Body of pancreas (tissue), 4 donors: ENCODE results near the gene SYNE1. TPM values are rescaled to one million over a fixed set of nuclear protein-coding genes. Genes with fewer than 3 reads are reported as not detected.
A peak's percentile ranks its signal among the peaks of the same experiment; 100 is the strongest.

Experiments used
- ATAC-seq: fragments of 150-250 bp; one replicate; pipeline ENCODE4 v1.9.1; 2016
- DNase-seq, 4 donors: peaks; one replicate each; pipeline ENCODE4 v3.0.0-alpha.2; 2019
- H3K27ac ChIP-seq, 4 donors: fragments of 200-600 bp; sonication (generic); 1 replicate in 3 of 4; 2 replicates in 1 of 4; pipeline versions ENCODE4 v1.5.1 to v1.6.1; 2016 to 2019; ENCODE audit warnings: mild to moderate bottlenecking in 1 of 4, mixed read lengths in 1 of 4, moderate library complexity in 1 of 4
- H3K27me3 ChIP-seq, 2 donors: fragments of 200-600 bp; sonication (generic); one replicate each; pipeline ENCODE4 v1.6.0; 2016; ENCODE audit warnings: mild to moderate bottlenecking in 1 of 2
- H3K36me3 ChIP-seq, 2 donors: fragments of 200-600 bp; sonication (generic); replicated peaks in 1 of 2; 2 replicates each; pipeline ENCODE4 v1.5.1; 2016; ENCODE audit warnings: low read depth in 2 of 2; ENCODE audit not compliant: insufficient read depth in 1 of 2
- H3K4me1 ChIP-seq: fragments of 200-600 bp; sonication (generic); one replicate; pipeline ENCODE4 v1.6.0; 2016
- H3K4me3 ChIP-seq, 2 donors: fragments of 200-600 bp; sonication (generic); 1 replicate in 1 of 2; 2 replicates in 1 of 2; pipeline ENCODE4 v1.5.1; 2016 to 2019
- H3K9me3 ChIP-seq, 3 donors: fragments of 200-600 bp; sonication (generic); 1 replicate in 2 of 3; 2 replicates in 1 of 3; pipeline ENCODE4 v1.5.1; 2016
- CTCF ChIP-seq, 7 experiments: fragments of 450-650 bp in 4 of 7; fragments of 200-600 bp in 3 of 7; sonication (generic) in 3 of 7; IDR thresholded peaks; one replicate each; pipeline ENCODE4 v1.5.1; 2016 to 2019; ENCODE audit warnings: antibody characterized with exemption in 7 of 7
- POLR2A ChIP-seq, 3 donors: fragments of 450-650 bp; IDR thresholded peaks; one replicate each; pipeline ENCODE4 v1.6.1; 2016; ENCODE audit warnings: antibody characterized with exemption in 3 of 3, mild to moderate bottlenecking in 2 of 3
- WGBS, 2 donors: methylation state at CpG; one replicate each; pipeline ENCODE4 v1.1.5; 2017; 5-methylcytosine and 5-hydroxymethylcytosine counted together
- intact Hi-C: fragments of 100-400 bp; cut with DNase I; formaldehyde crosslinking; loops from one replicate; pipeline ENCODE4 v1.15.1; 2023
- total RNA-seq, 2 donors: library from RNA; depleted of rRNA; stranded (reverse); fragments of >200 nt; gene quantifications; one replicate each; pipeline ENCODE4 v1.1.0, GENCODE V29; 2016

Gene SYNE1
- total RNA-seq, 2 donors from 2014 or later, result 109 to 123 TPM

GRCh38 chr6:152119831-152120230, 517.3 kb downstream of the SYNE1 start:
- peaks cover 0 to 6% of the 10 kb centered on the region in 2 donors for H3K36me3 ChIP-seq
- no peak for ATAC-seq
- no peak overlapping the region for H3K4me3 ChIP-seq
- peaks cover 10% of the 10 kb centered on the region for H3K4me1 ChIP-seq
- H3K27ac ChIP-seq, result no peak overlapping the region
- no peak for DNase-seq
- TF ChIP-seq CTCF (IDR thresholded peaks at IDR 0.05) (no peak), POLR2A (IDR thresholded peaks at IDR 0.05) (no peak)
- WGBS, 2 donors, result 78 to 85% methylated on average over 7 of the region's 7 CpGs
- intact Hi-C loops, result no loop called here
- no peaks in the 10 kb centered on the region for H3K27me3 ChIP-seq
- no peaks in the 10 kb centered on the region for H3K9me3 ChIP-seq

GRCh38 chr6:152118678-152119077, 518.5 kb downstream of the SYNE1 start:
- TF ChIP-seq CTCF (IDR thresholded peaks at IDR 0.05) (no peak), POLR2A (IDR thresholded peaks at IDR 0.05) (no peak)
- ATAC-seq, result no peak
- 94 to 95% methylated on average over 5 of the region's 5 CpGs for WGBS, 2 donors

DNA sequence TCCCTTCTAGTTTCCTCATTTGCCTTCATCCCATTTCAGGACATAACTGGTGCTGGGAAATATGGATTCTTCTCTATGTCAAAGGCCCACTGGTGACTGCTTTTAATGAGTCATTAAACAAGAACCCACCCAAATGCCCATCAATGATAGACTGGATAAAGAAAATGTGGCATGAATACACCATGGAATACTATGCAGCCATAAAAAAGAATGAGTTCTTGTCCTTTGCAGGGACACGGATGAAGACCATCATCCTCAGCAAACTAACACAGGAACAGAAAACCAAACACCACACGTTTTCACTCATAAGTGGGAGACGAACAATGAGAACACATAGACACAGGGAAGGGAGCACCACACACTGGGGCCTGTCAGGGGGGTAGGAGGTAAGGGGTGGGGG, 518.9 kb downstream of the SYNE1 start:
- H3K27me3 ChIP-seq, result no peaks in the 10 kb centered on the region
- H3K9me3 ChIP-seq, result no peaks in the 10 kb centered on the region
- peaks cover 10% of the 10 kb centered on the region for H3K4me1 ChIP-seq
- WGBS, 2 donors, result 92 to 98% methylated on average over 3 of the region's 3 CpGs
- H3K27ac ChIP-seq, result no peak overlapping the region
- ATAC-seq (no peak), DNase-seq (no peak)
- no peak for TF ChIP-seq POLR2A (IDR thresholded peaks at IDR 0.05)
- no peak for TF ChIP-seq CTCF (IDR thresholded peaks at IDR 0.05)
- intact Hi-C loops, result no loop called here
- H3K36me3 ChIP-seq, result peaks cover 0 to 6% of the 10 kb centered on the region in 2 donors
- no peak overlapping the region for H3K4me3 ChIP-seq

More at GRCh38 chr6:152118678-152119077, 518.5 kb downstream of the SYNE1 start:
- no peaks in the 10 kb centered on the region for H3K27me3 ChIP-seq
- peaks cover 0 to 6% of the 10 kb centered on the region in 2 donors for H3K36me3 ChIP-seq
- H3K9me3 ChIP-seq, result no peaks in the 10 kb centered on the region
- no peak overlapping the region for H3K4me3 ChIP-seq
- intact Hi-C loops, result no loop called here
- peaks cover 10% of the 10 kb centered on the region for H3K4me1 ChIP-seq
- DNase-seq, result no peak
- no peak overlapping the region for H3K27ac ChIP-seq

GRCh38 chr6:152117156-152118133, 519.7 kb downstream of the SYNE1 start:
- H3K27ac ChIP-seq, result peak overlapping the region in 1 of 4 donors; percentile 7
- TF ChIP-seq POLR2A (IDR thresholded peaks at IDR 0.05), result no peak
- TF ChIP-seq CTCF (IDR thresholded peaks at IDR 0.05), result no peak

More at GRCh38 chr6:152117156-152118133, 519.7 kb downstream of the SYNE1 start:
- intact Hi-C loops, result no loop called here
- Histone ChIP-seq H3K9me3 (no peaks in the 10 kb centered on the region), H3K27me3 (no peaks in the 10 kb centered on the region), H3K4me3 (no peak overlapping the region), H3K4me1 (peaks cover 10% of the 10 kb centered on the region), H3K36me3 (peaks cover 0 to 6% of the 10 kb centered on the region in 2 donors)
- DNase-seq (peak in 2 of 4 donors; percentile 33 to 35), ATAC-seq (peak; percentile 28)
- 13 to 29% methylated on average over 9 of the region's 9 CpGs for WGBS, 2 donors
